Measurements from ENCODE around the gene PSTK. TPM values are rescaled to one million over a fixed set of nuclear protein-coding genes. Genes with fewer than 3 reads are reported as not detected.

Gene PSTK
- total RNA-seq, 1 donor from 2014 or later, result 2.1 TPM

- Histone ChIP-seq H3K4me1 (peaks cover 37% of the 10 kb centered on the region), H3K9me3 (replicated peaks) (no peaks in the 10 kb centered on the region), H3K27ac (replicated peaks) (no peak overlapping the region), H3K27me3 (ENCODE audit: low read depth) (no peaks in the 10 kb centered on the region), H3K4me3 (no peak overlapping the region), H3K36me3 (peaks cover 45% of the 10 kb centered on the region)
- intact Hi-C loops (cut with micrococcal nuclease), result no loop called here
- DNase-seq, result no peak
- TF ChIP-seq, protein P1, sequence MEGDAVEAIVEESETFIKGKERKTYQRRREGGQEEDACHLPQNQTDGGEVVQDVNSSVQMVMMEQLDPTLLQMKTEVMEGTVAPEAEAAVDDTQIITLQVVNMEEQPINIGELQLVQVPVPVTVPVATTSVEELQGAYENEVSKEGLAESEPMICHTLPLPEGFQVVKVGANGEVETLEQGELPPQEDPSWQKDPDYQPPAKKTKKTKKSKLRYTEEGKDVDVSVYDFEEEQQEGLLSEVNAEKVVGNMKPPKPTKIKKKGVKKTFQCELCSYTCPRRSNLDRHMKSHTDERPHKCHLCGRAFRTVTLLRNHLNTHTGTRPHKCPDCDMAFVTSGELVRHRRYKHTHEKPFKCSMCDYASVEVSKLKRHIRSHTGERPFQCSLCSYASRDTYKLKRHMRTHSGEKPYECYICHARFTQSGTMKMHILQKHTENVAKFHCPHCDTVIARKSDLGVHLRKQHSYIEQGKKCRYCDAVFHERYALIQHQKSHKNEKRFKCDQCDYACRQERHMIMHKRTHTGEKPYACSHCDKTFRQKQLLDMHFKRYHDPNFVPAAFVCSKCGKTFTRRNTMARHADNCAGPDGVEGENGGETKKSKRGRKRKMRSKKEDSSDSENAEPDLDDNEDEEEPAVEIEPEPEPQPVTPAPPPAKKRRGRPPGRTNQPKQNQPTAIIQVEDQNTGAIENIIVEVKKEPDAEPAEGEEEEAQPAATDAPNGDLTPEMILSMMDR (IDR thresholded peaks at IDR 0.05; ENCODE audit: borderline replicate concordance), result no peak
These were observed 30.9 kb upstream of the PSTK start for GRCh38 chr10:122949296-122949695.

GRCh38 chr10:122953902-122954730 lies 26.1 kb upstream of the PSTK start, which contains the start of gene C10orf88:
Gene C10orf88 (minus strand): TSS chr10:122954227. CDS start chr10:122954178, 49 bp downstream.
- DNase-seq, result peak; percentile 97
- intact Hi-C loops (cut with micrococcal nuclease), result no loop called here
- Histone ChIP-seq H3K9me3 (replicated peaks) (no peaks in the 10 kb centered on the region), H3K27ac (replicated peaks) (peak within 1 kb of the TSS; percentile 79), H3K36me3 (peaks cover 5% of the 10 kb centered on the region), H3K4me3 (peak within 1 kb of the TSS; percentile 95), H3K27me3 (ENCODE audit: low read depth) (no peaks in the 10 kb centered on the region), H3K4me1 (peaks cover 44% of the 10 kb centered on the region)
- TF ChIP-seq, protein P1 (IDR thresholded peaks at IDR 0.05; ENCODE audit: borderline replicate concordance), result no peak

DNA sequence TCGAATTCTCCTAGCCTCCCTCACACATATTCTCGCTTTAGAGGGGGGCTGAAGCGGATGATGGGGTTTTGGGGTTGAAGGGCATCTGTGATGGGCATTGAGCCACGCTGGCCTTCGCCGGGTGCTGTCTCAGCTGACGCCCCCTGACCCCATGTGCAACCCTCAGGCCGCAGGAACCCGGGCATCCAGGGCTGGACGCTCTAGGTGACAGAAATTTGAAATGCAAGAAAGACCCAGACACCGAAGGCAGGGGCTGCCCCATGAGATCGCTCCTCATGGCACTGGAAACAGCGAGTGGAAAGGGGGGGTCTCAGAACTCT lies 25.5 kb upstream of the PSTK start:
- intact Hi-C loops (cut with micrococcal nuclease), result no loop called here
- DNase-seq, result peak; percentile 16
- Histone ChIP-seq H3K36me3 (no peaks in the 10 kb centered on the region), H3K4me3 (peak overlapping the region; percentile 95), H3K27ac (replicated peaks) (peak overlapping the region; percentile 79), H3K9me3 (replicated peaks) (no peaks in the 10 kb centered on the region), H3K4me1 (peaks cover 44% of the 10 kb centered on the region), H3K27me3 (ENCODE audit: low read depth) (no peaks in the 10 kb centered on the region)
- TF ChIP-seq, protein P1 (IDR thresholded peaks at IDR 0.05; ENCODE audit: borderline replicate concordance), result no peak

DNA sequence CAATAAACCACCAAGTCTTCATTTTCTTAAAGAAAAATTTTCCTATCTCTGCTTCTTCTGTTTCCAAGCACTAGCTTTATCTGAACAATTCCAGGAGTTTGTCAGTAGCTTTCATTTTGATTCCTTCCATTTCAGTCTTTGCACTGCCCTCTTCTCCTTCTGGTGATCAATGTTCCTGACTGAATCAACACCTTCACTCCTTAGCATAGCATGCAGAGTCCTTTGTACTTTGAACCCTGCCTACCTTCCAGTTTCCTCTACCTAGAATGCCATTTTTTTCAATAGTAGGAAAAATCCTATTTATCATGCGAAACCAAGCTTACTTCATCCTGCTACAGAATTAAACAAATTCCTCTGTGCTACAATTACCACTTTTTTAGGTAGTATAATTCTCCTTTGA lies 24.3 kb upstream of the PSTK start:
- intact Hi-C loops (cut with micrococcal nuclease), result no loop called here
- Histone ChIP-seq H3K27me3 (ENCODE audit: low read depth) (no peaks in the 10 kb centered on the region), H3K36me3 (no peaks in the 10 kb centered on the region), H3K9me3 (replicated peaks) (no peaks in the 10 kb centered on the region), H3K27ac (replicated peaks) (no peak overlapping the region), H3K4me3 (no peak overlapping the region), H3K4me1 (peaks cover 38% of the 10 kb centered on the region)
- no peak for DNase-seq
- TF ChIP-seq, protein P1 (IDR thresholded peaks at IDR 0.05; ENCODE audit: borderline replicate concordance), result no peak

- H3K27ac ChIP-seq (replicated peaks), result no peak overlapping the region
- H3K4me3 ChIP-seq, result no peak overlapping the region
- intact Hi-C loops (cut with micrococcal nuclease), result no loop called here
- no peaks in the 10 kb centered on the region for H3K36me3 ChIP-seq
- H3K27me3 ChIP-seq (ENCODE audit: low read depth), result no peaks in the 10 kb centered on the region
- H3K4me1 ChIP-seq, result peaks cover 23% of the 10 kb centered on the region
- H3K9me3 ChIP-seq (replicated peaks), result no peaks in the 10 kb centered on the region
- TF ChIP-seq, protein P1 (IDR thresholded peaks at IDR 0.05; ENCODE audit: borderline replicate concordance), result no peak
- DNase-seq, result no peak
These were observed 22.7 kb upstream of the PSTK start for GRCh38 chr10:122957474-122957873.
